D721Med (cell line): Measurements from ENCODE around the gene MUC5B.

Source experiments
- DNase-seq: peaks from one replicate; pipeline ENCODE4 v3.0.0; 2011; ENCODE audit warnings: low spot score; ENCODE audit not compliant: insufficient read length
- FAIRE-seq: peaks from 2 replicates; lab custom pipeline; 2011; peaks lifted over from hg19 to GRCh38; lab: Jason Lieb, UNC
- TF ChIP-seq, protein P1 (sequence below): IDR thresholded peaks from 2 replicates; pipeline ENCODE4 v1.5.1; 2012; ENCODE audit warnings: mild to moderate bottlenecking, control low read depth; ENCODE audit not compliant: insufficient read depth; ENCODE audit errors: missing control alignments

Gene MUC5B

DNA sequence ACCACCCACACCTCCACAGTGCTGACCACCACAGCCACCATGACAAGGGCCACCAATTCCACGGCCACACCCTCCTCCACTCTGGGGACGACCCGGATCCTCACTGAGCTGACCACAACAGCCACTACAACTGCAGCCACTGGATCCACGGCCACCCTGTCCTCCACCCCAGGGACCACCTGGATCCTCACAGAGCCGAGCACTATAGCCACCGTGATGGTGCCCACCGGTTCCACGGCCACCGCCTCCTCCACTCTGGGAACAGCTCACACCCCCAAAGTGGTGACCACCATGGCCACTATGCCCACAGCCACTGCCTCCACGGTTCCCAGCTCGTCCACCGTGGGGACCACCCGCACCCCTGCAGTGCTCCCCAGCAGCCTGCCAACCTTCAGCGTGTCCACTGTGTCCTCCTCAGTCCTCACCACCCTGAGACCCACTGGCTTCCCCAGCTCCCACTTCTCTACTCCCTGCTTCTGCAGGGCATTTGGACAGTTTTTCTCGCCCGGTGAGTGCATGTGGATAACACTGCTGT lies 28.4 kb downstream of the MUC5B start:
- no peak for FAIRE-seq
- TF ChIP-seq, protein P1, sequence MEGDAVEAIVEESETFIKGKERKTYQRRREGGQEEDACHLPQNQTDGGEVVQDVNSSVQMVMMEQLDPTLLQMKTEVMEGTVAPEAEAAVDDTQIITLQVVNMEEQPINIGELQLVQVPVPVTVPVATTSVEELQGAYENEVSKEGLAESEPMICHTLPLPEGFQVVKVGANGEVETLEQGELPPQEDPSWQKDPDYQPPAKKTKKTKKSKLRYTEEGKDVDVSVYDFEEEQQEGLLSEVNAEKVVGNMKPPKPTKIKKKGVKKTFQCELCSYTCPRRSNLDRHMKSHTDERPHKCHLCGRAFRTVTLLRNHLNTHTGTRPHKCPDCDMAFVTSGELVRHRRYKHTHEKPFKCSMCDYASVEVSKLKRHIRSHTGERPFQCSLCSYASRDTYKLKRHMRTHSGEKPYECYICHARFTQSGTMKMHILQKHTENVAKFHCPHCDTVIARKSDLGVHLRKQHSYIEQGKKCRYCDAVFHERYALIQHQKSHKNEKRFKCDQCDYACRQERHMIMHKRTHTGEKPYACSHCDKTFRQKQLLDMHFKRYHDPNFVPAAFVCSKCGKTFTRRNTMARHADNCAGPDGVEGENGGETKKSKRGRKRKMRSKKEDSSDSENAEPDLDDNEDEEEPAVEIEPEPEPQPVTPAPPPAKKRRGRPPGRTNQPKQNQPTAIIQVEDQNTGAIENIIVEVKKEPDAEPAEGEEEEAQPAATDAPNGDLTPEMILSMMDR: no peak
- no peak for DNase-seq

DNA sequence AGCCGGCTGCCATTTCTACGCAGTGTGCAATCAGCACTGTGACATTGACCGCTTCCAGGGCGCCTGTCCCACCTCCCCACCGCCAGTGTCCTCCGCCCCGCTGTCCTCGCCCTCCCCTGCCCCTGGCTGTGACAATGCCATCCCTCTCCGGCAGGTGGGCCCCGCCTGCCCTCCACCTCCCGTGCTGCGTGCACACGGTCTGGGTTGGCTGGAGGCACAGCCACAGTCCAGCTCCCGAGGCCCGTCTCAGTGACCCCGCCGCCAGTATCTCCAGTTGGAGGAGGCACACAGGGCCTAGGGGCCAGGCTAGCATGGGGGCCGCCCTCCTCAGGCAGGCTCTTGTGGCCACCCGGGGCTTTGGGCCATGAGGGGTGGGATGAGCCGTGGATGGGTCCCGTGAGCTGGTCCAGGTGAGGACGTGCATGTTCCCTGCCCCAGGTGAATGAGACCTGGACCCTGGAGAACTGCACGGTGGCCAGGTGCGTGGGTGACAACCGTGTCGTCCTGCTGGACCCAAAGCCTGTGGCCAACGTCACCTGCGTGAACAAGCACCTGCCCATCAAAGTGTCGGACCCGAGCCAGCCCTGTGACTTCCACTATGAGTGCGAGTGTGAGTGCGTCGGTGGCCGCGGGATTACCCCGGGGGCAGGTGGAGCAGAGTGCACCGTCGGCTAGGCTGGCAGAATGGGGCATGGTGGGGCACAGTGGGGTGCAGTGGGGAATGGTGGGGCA lies 29.7 kb downstream of the MUC5B start:
- FAIRE-seq (no peak), DNase-seq (no peak)
- TF ChIP-seq, protein P1: no peak

DNA sequence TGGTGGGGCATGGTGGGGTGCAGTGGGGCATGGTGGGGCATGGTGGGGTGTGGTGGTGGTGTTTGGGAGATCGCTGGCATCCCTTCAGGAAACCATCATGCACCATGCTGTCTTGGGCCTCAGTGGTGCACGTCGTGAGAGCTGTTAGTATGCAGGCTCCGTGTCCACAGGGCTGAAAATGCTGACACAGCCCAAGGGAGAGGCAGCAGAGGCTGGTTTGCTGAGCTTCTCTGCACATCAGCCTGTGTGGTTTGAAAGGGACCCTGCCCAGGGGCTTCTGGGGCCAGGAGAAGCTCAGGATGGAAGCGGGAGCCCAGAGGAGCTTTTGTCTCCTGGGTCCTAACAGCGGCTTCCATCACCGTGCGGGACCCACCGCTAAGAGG lies 30.2 kb downstream of the MUC5B start:
- TF ChIP-seq, protein P1: no peak
- FAIRE-seq: no peak
- no peak for DNase-seq

DNA sequence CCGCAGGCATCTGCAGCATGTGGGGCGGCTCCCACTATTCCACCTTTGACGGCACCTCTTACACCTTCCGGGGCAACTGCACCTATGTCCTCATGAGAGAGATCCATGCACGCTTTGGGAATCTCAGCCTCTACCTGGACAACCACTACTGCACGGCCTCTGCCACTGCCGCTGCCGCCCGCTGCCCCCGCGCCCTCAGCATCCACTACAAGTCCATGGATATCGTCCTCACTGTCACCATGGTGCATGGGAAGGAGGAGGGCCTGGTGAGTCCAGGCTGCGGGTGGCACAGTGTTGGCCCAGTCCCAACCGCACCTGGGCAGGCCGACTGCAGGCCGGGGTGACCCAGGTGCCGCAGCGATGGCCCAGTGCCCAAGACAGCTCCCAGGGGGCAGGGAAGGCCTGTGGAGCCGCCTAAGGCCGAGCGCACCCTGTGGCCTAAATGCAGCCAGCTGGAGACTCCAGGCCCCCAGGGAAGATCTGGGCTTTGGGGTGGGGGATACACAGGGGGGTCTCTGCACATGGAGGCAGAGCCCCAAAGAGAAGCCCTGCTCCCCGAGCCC lies 31.3 kb downstream of the MUC5B start:
- no peak for FAIRE-seq

DNA sequence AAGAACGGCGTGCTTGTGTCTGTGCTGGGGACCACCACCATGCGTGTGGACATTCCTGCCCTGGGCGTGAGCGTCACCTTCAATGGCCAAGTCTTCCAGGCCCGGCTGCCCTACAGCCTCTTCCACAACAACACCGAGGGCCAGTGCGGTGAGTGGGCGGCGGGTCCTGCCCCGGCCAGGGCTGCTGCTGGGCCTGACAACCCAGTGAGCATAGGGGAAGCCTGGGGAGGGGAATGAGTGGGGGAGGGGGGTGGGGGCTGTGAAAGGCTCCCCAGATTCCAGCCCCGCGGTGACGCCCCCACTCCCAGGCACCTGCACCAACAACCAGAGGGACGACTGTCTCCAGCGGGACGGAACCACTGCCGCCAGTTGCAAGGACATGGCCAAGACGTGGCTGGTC lies 31.9 kb downstream of the MUC5B start:
- FAIRE-seq (no peak), DNase-seq (no peak)
- TF ChIP-seq, protein P1: no peak

More for the DNA sequence above, 31.3 kb downstream of the MUC5B start:
- TF ChIP-seq, protein P1: no peak
- DNase-seq: no peak

DNA sequence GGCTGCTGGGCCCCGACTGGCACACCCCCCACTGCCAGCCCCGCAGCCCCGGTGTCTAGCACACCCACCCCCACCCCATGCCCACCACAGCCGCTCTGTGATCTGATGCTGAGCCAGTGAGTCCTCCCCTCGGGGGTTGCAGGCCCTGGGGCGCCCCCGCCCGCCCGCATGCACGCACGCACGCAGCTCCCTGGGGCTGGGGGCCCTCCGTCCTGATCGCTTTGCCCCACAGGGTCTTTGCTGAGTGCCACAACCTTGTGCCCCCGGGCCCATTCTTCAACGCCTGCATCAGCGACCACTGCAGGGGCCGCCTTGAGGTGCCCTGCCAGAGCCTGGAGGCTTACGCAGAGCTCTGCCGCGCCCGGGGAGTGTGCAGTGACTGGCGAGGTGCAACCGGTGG lies 32.3 kb downstream of the MUC5B start:
- FAIRE-seq (no peak), DNase-seq (no peak)
- TF ChIP-seq, protein P1: no peak
